Kidney glomerular epithelial cell (primary cell): ENCODE results near the gene MCTP1.

Source experiments
- DNase-seq: peaks from one replicate; lab custom pipeline; 2025; lab: John Stamatoyannopoulos, UW

The MCTP1 gene

DNA sequence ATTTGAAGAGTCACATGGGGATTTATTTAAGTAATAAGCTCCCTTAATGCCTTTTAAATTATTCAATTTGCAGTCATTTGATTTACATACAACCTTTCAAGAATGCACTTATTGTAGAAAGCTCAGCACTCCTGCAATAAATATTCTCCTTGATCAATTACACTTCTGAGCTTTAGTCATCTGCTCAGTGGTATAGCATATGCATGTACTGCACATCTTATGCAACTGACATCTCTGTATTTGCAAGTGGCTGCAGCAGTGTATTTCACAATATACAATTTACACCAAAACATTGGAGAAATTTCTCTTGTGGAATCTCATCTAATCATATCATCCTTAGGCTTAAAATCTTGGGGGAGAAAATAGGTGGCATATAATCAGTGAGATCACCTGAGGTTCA lies 340.7 kb downstream of the MCTP1 start:
- no peak for DNase-seq

DNA sequence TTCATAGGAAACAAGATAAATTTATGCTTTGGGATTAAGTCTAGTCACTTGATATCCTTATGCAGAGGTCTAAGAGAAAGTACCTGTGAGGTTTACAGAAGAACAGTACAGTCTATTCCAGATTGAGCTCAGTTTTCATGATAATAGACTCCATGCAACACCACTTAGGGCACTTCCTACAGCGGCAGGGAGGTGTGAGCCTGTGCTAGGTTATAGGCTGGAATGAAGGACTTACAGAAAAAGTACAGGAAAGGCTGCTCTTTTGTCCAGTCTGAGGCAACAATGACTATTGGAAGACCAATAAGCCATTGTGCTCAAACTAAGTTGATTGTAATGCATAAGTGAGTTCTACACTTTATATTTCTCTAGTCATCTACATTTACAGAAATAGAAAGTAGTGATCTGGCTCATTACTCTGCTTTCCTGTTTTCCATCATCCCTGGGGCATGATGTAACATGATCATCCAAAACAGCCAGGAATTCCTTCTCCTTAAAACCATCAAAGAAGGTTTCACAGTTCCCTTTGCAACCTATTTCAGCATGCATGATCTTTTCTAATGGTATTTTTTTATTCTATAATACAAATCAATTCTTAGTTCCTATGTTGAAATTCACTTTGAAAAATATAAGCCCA lies 343.7 kb downstream of the MCTP1 start:
- DNase-seq, result no peak

- DNase-seq, result no peak
These were observed 352.6 kb downstream of the MCTP1 start for GRCh38 chr5:94932259-94932658.

- DNase-seq, result no peak
These were observed 356.0 kb downstream of the MCTP1 start for GRCh38 chr5:94928891-94929290.

DNA sequence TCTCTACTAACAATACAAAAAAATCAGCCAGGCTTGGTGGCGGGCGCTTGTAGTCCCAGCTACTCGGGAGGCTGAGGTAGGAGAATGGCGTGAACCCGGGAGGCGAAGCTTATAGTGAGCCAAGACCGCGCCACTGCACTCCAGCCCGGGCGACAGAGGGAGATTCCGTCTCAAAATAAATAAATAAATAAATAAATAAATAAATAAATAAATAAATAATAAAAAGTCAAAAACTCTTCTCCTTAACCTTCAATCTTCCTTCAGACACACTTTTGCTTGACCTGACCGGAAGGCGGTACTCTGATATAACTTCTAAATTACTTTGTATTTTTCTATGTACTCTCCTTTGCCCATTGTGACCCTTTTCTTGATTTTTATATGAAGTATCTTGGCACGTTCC lies 364.3 kb downstream of the MCTP1 start:
- DNase-seq, result no peak

GRCh38 chr5:94916619-94917018 lies 368.3 kb downstream of the MCTP1 start:
- DNase-seq, result no peak

- no peak for DNase-seq
These were observed 373.6 kb downstream of the MCTP1 start for GRCh38 chr5:94911276-94911675.

DNA sequence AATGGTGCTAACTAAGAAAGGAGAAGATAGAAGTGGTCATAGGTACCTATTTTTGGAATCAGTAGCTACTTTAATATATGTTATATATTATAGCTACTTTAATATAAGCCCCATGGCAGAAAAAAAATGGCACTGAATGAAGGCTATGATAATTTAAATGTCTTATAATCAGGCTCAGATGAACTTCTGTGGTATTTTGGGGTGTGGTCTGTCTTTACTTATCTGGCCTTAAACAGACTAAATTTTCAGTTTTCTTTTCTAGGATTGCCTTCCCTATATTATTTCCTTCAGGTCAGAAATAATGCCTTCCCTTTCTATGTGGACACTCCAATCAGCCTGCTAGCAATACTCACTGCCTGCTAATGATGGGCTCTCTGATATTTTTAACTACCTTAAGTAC lies 374.2 kb downstream of the MCTP1 start:
- DNase-seq, result no peak

DNA sequence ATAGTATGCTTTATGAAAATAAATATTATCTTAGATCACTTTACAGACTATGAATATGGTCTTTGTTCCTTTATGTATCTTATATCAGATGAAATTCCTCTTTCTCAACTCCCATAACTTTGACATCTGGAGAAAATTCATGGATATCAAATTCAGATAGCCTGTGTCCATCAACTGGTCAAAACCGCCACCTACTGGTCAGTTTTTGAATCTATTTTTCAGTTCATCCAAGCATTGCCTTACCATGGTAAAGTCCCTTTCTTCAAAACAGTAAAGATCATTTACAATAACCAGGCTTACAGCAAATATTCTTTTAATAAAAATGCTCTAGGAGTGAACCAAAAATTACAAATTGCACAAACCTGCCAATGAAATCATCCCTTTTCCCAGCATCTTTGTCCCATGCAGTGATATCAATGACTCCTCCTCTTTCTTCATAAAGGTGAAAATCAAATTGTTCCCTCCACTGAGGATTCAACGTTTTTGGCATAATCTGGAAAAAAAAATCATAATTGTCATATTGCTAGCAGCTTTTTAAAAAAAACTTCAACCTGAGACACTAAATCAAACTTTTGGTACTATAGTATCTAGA lies 375.9 kb downstream of the MCTP1 start:
- no peak for DNase-seq

DNA sequence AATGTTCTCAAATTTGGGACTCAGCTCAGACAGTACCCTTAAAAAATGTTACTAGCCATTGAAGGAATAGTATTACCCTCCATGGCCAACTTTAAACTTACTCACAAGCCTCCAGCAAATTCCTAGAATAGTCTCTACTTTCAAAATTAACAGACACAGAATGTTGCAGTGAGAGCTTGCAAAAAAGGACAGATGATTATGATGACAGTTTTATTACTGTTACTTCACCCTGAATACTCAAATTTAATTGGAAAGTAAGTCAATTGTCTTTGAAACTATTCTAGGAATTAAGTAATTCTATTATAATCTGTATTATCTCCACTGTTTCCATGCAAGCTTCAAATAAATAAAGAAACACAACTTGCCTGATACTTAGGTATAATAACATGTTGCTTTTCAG lies 378.1 kb downstream of the MCTP1 start:
- no peak for DNase-seq

DNA sequence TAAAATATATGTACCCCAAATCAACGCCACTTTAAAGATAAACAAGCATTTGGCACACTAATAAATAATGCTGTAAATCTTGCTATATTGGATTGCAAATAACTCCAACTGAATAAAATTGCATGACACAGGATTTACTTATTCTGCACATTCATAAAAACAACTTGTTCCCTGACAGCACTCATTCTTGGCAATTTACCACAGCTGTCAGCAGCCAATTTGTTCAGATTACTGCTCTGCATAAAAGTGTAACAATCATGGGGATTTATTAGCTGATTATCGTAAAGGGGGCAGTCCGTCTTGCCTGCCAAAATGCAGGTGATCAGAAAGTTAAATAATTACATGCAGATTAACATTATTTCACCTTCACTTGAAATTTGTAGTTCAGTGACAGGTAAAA lies 381.2 kb downstream of the MCTP1 start:
- DNase-seq, result no peak

GRCh38 chr5:94901191-94901979 lies 383.5 kb downstream of the MCTP1 start:
- peak; percentile 88 for DNase-seq

DNA sequence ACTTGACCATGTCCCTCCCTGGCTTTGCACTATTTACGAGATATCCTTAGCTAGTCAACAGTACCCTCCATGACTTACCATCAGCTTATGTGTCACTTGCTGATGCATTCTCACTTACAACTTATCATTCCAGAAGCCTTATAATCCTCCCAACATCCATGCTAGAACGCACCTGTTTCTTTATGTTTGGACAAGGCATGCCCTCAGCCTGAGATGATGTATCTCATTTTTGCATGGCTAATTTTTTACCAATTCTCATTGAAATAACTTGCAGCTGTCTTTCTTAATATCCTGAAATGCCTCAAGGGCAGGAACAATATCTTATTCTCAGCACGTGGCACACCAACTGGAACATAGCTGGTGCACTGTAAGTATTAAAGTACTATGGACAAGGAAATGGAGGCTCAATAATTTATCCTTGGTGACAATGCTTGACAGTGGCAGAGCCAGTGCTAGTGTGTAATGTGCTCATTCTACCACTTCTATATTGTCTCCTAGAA lies 384.8 kb downstream of the MCTP1 start:
- DNase-seq, result no peak

DNA sequence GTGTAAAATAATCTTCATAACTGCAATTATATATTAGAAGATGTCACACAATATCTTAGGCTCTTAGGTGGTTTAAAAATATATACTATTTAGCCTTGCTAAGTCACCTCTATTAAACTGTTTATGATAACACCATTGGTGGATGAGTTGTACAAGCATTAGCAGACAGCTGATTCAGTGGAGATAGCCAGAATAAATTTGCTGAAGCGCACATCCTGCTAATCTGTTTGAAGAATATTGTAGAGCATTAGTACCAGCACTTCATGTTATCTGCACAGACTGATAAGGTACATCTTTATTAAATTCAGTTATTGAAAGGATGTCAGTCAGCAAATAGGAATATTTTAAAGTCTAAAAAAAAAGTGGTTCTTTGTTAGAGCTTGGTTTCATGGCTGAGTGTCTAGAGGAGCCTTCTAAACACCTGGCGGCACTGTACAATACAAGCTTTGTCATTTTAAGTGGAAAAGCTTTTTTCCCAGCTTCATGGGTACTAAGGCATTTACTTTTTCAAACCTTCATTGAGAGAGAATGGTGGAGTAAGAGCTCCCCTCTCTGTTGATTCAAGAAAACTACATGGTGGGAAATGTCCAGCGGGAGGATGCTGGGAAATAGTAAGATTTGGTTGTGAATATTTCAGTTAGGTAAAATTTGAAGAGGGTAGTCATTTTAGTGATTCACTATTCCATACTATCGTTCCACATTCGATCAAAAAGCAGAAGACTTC lies 391.3 kb downstream of the MCTP1 start:
- DNase-seq, result peak; percentile 1

DNA sequence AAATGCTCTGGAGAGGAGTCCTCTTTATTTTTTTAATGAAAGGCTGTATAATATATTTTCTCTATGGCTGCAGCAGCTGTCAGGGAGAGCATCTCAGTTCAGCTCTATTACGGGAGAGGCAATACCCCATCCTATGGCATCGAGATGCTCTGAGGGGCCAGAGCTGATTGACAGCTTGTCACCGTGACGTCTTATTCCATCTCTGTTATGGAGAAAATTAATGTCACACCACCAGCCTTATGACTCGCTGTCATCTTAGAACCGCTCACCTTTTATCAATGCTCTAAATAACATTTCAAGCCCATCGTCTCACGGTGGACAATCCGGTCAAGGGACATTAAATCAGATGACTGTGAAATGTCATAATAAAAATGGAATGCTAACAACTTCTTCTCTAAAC lies 392.9 kb downstream of the MCTP1 start:
- no peak for DNase-seq

DNA sequence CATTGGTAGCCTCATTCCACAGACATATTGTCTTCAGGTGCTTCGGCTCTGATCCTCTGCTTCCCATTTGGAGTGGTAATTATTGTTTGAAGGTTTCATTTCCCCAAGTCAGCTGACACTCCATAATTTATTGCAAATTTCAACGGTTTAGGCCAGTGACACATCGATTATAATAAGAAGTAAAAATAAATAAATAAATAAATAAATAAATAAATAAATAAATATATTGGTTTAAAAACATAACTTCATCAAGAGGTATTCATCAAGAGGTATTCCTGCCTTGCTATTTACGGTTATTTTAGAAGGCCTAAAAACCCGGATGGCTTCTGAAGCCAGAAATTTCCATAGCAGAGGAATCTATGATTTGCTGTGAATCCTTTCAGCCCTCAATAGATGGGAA lies 393.3 kb downstream of the MCTP1 start:
- no peak for DNase-seq

DNA sequence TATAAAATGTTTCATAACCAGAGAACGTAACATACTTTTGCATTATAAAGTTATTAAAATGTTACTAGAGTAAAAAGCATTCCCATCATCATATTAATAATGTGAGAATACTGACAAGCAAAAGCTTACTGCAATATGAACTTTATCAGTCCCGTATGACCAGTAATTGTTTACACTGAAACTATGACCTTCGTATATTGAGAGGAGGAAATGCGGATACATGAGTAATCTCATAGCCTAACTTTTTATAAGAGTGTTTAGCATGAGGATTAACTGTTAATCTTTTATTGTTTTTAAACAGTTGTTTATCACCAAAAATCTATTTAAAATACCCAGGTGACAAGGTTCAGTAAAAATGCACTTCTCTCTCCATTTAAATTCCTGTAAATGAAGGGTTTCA lies 394.0 kb downstream of the MCTP1 start:
- no peak for DNase-seq

DNA sequence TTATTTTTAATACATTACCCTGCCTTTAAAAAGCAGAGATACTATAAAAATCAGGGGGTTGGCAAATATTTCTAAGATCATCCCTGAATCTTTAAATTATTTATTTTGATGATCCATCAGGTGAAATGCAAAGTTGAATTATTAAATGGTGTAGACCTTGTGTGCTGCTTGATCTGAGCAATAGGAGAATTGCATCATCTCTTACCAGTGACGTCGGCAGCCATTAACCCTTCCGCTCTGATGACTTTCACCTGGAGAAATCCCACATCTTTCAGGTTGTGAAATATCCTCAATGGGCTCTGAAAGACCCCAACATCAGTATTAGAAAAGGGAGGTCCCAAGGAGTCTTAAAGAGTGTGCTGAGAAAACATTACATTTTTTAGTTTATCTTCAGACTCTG lies 396.2 kb downstream of the MCTP1 start:
- no peak for DNase-seq

- no peak for DNase-seq
These were observed 399.0 kb downstream of the MCTP1 start for GRCh38 chr5:94885931-94886330.

DNA sequence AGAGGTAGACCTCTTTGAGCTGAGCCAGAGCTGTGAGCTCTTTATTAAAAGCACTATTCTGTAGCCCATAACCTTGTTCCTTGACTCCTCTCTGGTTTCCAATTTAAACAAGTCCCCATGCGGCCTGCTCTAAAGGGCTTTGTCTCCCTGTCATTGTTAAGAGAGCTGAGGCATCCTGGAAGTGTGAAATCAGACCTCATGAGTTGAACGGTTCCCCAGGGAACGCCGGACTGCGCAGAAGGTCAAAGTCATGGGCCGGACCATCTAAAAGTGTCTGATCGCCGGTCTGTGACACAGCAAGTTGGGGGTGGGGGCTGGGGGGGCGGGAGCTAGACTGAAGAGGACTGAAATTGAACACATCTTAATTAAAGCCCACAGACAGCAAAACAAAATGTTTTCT lies 400.6 kb downstream of the MCTP1 start:
- DNase-seq, result no peak

GRCh38 chr5:94872526-94872925 lies 412.4 kb downstream of the MCTP1 start:
- no peak for DNase-seq

- DNase-seq, result no peak
These were observed 414.2 kb downstream of the MCTP1 start for GRCh38 chr5:94870511-94871183.
